ENCODE results near the gene KCNK13. TPM values are rescaled to one million over a fixed set of nuclear protein-coding genes. Genes with fewer than 3 reads are reported as not detected.

Gene KCNK13
- polyA plus RNA-seq, 1 of the 3 experiments (the other 2 are of a cell fraction), result not detected

DNA sequence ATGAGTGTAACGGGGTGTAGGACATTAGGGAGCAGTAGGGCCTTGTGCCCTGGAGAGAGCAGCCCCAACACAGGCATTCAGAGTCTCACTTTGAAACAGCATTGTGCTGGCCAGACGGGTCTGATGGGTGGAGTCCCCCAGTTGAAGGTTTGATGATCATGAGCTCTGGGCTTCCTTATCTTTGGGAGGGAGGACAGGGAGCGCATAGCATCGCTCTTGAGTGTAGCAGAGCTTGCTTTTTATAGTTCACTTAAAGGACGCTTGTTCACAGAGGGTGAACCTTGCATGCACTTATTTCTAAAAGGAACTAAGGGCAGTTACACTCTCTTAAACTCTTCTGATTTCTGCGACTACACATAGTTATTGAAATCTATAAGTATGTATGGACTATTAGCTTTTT, 10.6 kb downstream of the KCNK13 start:
- H3K9me3 ChIP-seq, result no peaks in the 10 kb centered on the region
- ChIA-PET POLR2A (no interaction called here), CTCF (interaction anchor here (0.7 to 1.2 kb wide), 3 partner anchors 19 to 163 kb away, joined by 3 to 4 read pairs (median 3); no protein-coding TSS in a partner anchor)
- no peak overlapping the region for H3K9ac ChIP-seq
- H4K20me1 ChIP-seq (ENCODE audit: insufficient read depth), result no peaks in the 10 kb centered on the region
- no peaks in the 10 kb centered on the region for H3F3A ChIP-seq (replicated peaks; ENCODE audit: insufficient read depth)
- no peak overlapping the region for H3K27ac ChIP-seq (ENCODE audit: low read depth in 2 of 2, low read length in 1 of 2)
- no peak overlapping the region for H2AFZ ChIP-seq (ENCODE audit: low read depth)
- 65% methylated on average over 6 of the region's 6 CpGs for whole genome bisulfite sequencing (ENCODE audit: low lambda C conversion rate)
- H3K4me2 ChIP-seq, result no peak overlapping the region
- no peaks in the 10 kb centered on the region for H3K9me2 ChIP-seq
- H3K79me2 ChIP-seq (ENCODE audit: insufficient read depth), result no peaks in the 10 kb centered on the region
- DNase-seq, result no peak
- H3K27me3 ChIP-seq (ENCODE audit: insufficient read depth), result peaks cover 20% of the 10 kb centered on the region; the same call in 1 of the 2 replicates
- H3K36me3 ChIP-seq (replicated peaks in 1 of 2; ENCODE audit: control insufficient read depth in 1 of 2, insufficient read depth in 2 of 2, low read length in 1 of 2), result no peaks in the 10 kb centered on the region
- H3K4me3 ChIP-seq (ENCODE audit: low read depth in 2 of 2, low read length in 1 of 2), result no peak overlapping the region
- TF ChIP-seq YY1 (IDR thresholded peaks at IDR 0.05; ENCODE audit: low read depth), result no peak
- no peak for TF ChIP-seq FOSL2 (IDR thresholded peaks at IDR 0.05; ENCODE audit: borderline replicate concordance, low read depth)
- no peak for TF ChIP-seq RAD21 (IDR thresholded peaks at IDR 0.05; ENCODE audit: low read length)
- TF ChIP-seq MXI1 (IDR thresholded peaks at IDR 0.05; ENCODE audit: low read depth, low read length), result no peak
- no peak for TF ChIP-seq SMC3 (IDR thresholded peaks at IDR 0.05; ENCODE audit: low read depth, low read length)
- TF ChIP-seq, protein P1, sequence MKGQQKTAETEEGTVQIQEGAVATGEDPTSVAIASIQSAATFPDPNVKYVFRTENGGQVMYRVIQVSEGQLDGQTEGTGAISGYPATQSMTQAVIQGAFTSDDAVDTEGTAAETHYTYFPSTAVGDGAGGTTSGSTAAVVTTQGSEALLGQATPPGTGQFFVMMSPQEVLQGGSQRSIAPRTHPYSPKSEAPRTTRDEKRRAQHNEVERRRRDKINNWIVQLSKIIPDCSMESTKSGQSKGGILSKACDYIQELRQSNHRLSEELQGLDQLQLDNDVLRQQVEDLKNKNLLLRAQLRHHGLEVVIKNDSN (IDR thresholded peaks at IDR 0.05; ENCODE audit: borderline replicate concordance, low read depth), result no peak
- no peak for TF ChIP-seq JUND (IDR thresholded peaks at IDR 0.05)
- TF ChIP-seq GABPA (IDR thresholded peaks at IDR 0.05; ENCODE audit: low read depth), result no peak
- no peak for TF ChIP-seq EP300 (IDR thresholded peaks at IDR 0.05; ENCODE audit: borderline replicate concordance in 1 of 2, low read depth in 1 of 2, low read length in 1 of 2)
- TF ChIP-seq TAF1 (IDR thresholded peaks at IDR 0.05; ENCODE audit: borderline replicate concordance, low read depth, low read length), result no peak
- no peak for TF ChIP-seq FOXJ3 (CRISPR knock-in tag; IDR thresholded peaks at IDR 0.05)
- TF ChIP-seq FOXM1 (IDR thresholded peaks at IDR 0.05; ENCODE audit: low read depth), result no peak
- no peak for TF ChIP-seq CHD2 (IDR thresholded peaks at IDR 0.05; ENCODE audit: low read length, partially characterized antibody)
- TF ChIP-seq, protein P2, sequence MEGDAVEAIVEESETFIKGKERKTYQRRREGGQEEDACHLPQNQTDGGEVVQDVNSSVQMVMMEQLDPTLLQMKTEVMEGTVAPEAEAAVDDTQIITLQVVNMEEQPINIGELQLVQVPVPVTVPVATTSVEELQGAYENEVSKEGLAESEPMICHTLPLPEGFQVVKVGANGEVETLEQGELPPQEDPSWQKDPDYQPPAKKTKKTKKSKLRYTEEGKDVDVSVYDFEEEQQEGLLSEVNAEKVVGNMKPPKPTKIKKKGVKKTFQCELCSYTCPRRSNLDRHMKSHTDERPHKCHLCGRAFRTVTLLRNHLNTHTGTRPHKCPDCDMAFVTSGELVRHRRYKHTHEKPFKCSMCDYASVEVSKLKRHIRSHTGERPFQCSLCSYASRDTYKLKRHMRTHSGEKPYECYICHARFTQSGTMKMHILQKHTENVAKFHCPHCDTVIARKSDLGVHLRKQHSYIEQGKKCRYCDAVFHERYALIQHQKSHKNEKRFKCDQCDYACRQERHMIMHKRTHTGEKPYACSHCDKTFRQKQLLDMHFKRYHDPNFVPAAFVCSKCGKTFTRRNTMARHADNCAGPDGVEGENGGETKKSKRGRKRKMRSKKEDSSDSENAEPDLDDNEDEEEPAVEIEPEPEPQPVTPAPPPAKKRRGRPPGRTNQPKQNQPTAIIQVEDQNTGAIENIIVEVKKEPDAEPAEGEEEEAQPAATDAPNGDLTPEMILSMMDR (IDR thresholded peaks at IDR 0.05), result no peak
- TF ChIP-seq NRF1 (IDR thresholded peaks at IDR 0.05; ENCODE audit: low read depth, low read length), result no peak
- TF ChIP-seq, protein P3, sequence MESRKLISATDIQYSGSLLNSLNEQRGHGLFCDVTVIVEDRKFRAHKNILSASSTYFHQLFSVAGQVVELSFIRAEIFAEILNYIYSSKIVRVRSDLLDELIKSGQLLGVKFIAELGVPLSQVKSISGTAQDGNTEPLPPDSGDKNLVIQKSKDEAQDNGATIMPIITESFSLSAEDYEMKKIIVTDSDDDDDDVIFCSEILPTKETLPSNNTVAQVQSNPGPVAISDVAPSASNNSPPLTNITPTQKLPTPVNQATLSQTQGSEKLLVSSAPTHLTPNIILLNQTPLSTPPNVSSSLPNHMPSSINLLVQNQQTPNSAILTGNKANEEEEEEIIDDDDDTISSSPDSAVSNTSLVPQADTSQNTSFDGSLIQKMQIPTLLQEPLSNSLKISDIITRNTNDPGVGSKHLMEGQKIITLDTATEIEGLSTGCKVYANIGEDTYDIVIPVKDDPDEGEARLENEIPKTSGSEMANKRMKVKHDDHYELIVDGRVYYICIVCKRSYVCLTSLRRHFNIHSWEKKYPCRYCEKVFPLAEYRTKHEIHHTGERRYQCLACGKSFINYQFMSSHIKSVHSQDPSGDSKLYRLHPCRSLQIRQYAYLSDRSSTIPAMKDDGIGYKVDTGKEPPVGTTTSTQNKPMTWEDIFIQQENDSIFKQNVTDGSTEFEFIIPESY (IDR thresholded peaks at IDR 0.05; ENCODE audit: borderline replicate concordance, low read depth), result no peak
- TF ChIP-seq POLR2AphosphoS5 (IDR thresholded peaks at IDR 0.05; ENCODE audit: low read depth, low read length), result no peak
- TF ChIP-seq, protein P4, sequence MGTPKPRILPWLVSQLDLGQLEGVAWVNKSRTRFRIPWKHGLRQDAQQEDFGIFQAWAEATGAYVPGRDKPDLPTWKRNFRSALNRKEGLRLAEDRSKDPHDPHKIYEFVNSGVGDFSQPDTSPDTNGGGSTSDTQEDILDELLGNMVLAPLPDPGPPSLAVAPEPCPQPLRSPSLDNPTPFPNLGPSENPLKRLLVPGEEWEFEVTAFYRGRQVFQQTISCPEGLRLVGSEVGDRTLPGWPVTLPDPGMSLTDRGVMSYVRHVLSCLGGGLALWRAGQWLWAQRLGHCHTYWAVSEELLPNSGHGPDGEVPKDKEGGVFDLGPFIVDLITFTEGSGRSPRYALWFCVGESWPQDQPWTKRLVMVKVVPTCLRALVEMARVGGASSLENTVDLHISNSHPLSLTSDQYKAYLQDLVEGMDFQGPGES (IDR thresholded peaks at IDR 0.05; ENCODE audit: low read depth, low read length), result no peak
- no peaks in the 10 kb centered on the region for H3K4me1 ChIP-seq (ENCODE audit: control insufficient read depth in 1 of 2, insufficient read depth in 2 of 2, low read depth in 1 of 2, low read length in 1 of 2)

Data from SK-N-SH (cell line).